Measurements from ENCODE around the gene PPRC1.

Gene PPRC1

GRCh38 chr10:102119417-102120141, 13.3 kb upstream of the PPRC1 start:
- no peak for TF ChIP-seq CTCF (conservative IDR thresholded peaks at IDR 0.05)

GRCh38 chr10:102120142-102120990, 12.5 kb upstream of the PPRC1 start, which contains the start of gene LDB1:
TSS of gene LDB1 (minus strand) at chr10:102120368. CDS start at chr10:102120110, 258 bp downstream.
- TF ChIP-seq CTCF (conservative IDR thresholded peaks at IDR 0.05), result no peak; the same call in 1 of the 2 replicates
- H3K27ac ChIP-seq, result peak within 1 kb of the TSS; percentile 86

More at GRCh38 chr10:102119417-102120141, 13.3 kb upstream of the PPRC1 start:
- peak overlapping the region; percentile 86 for H3K27ac ChIP-seq

- TF ChIP-seq CTCF (conservative IDR thresholded peaks at IDR 0.05), result no peak
- peak overlapping the region; percentile 86 for H3K27ac ChIP-seq
Observed at GRCh38 chr10:102120991-102121738, 11.7 kb upstream of the PPRC1 start.

- TF ChIP-seq CTCF (conservative IDR thresholded peaks at IDR 0.05), result no peak
- no peak overlapping the region for H3K27ac ChIP-seq
Observed at GRCh38 chr10:102121739-102122372, 11.0 kb upstream of the PPRC1 start.

GRCh38 chr10:102122450-102122849, 10.4 kb upstream of the PPRC1 start:
- no peak overlapping the region for H3K27ac ChIP-seq
- no peak for TF ChIP-seq CTCF (conservative IDR thresholded peaks at IDR 0.05)

- H3K27ac ChIP-seq, result no peak overlapping the region
- TF ChIP-seq CTCF (conservative IDR thresholded peaks at IDR 0.05), result no peak
Observed at GRCh38 chr10:102123223-102123622, 9.6 kb upstream of the PPRC1 start.

Measured in VCaP (cell line).